DOHH2 (cell line): ENCODE data around the gene SLC1A3.

Experiments used
- H3F3A ChIP-seq: fragments of 200-600 bp; sonication (generic), shearing (Covaris generic); 2 replicates; pipeline ENCODE4 v1.6.0; 2016; ENCODE audit warnings: antibody characterized with exemption, mild to moderate bottlenecking; ENCODE audit not compliant: control insufficient read depth, insufficient read depth
- H3K27ac ChIP-seq: fragments of 200-600 bp; sonication (generic); 2 replicates; pipeline ENCODE4 v1.5.1; 2014; ENCODE audit warnings: low read depth, mild to moderate bottlenecking, low read length, moderate library complexity
- H3K27me3 ChIP-seq: fragments of 200-600 bp; sonication (generic); 2 replicates; pipeline ENCODE4 v1.6.1; 2014; ENCODE audit warnings: mild to moderate bottlenecking, low read length, mixed read lengths; ENCODE audit not compliant: control insufficient read depth
- H3K36me3 ChIP-seq: fragments of 200-600 bp; sonication (generic); 2 replicates; pipeline ENCODE4 v1.6.1; 2014; ENCODE audit warnings: mild to moderate bottlenecking, low read length, moderate library complexity, mixed read lengths; ENCODE audit not compliant: control insufficient read depth
- H3K4me1 ChIP-seq: fragments of 200-600 bp; sonication (generic); 2 replicates; pipeline ENCODE4 v1.6.1; 2014; ENCODE audit warnings: mild to moderate bottlenecking, low read length, mixed read lengths; ENCODE audit not compliant: control insufficient read depth
- H3K4me2 ChIP-seq: fragments of 200-600 bp; sonication (generic); 2 replicates; pipeline ENCODE4 v1.6.0; 2014; ENCODE audit warnings: mild to moderate bottlenecking, low read length, moderate library complexity
- H3K4me3 ChIP-seq: fragments of 200-600 bp; sonication (generic); 2 replicates; pipeline ENCODE4 v1.5.1; 2014; ENCODE audit warnings: mild to moderate bottlenecking, low read length, mixed read lengths
- H3K79me2 ChIP-seq: fragments of 200-600 bp; sonication (generic); 2 replicates; pipeline ENCODE4 v1.6.1; 2014; ENCODE audit warnings: mild to moderate bottlenecking, low read length, mixed read lengths; ENCODE audit not compliant: control insufficient read depth
- H3K9me2 ChIP-seq: fragments of 200-600 bp; sonication (generic); replicated peaks from 2 replicates; pipeline ENCODE4 v1.6.1; 2014; ENCODE audit warnings: mild to moderate bottlenecking, low read length, mixed read lengths; ENCODE audit not compliant: control insufficient read depth
- H3K9me3 ChIP-seq: fragments of 200-600 bp; sonication (generic); 2 replicates; pipeline ENCODE4 v1.6.1; 2014; ENCODE audit warnings: antibody characterized with exemption, low read length, mixed read lengths; ENCODE audit not compliant: control insufficient read depth, insufficient read depth
- H4K20me1 ChIP-seq: fragments of 200-600 bp; sonication (generic); 2 replicates; pipeline ENCODE4 v1.6.0; 2014; ENCODE audit warnings: low read depth, mild to moderate bottlenecking, antibody characterized with exemption, low read length, moderate library complexity; ENCODE audit not compliant: control insufficient read depth, insufficient read depth
- CTCF ChIP-seq: fragments of 200-600 bp; sonication (generic); IDR thresholded peaks from one replicate; pipeline ENCODE4 v1.5.1; 2014; ENCODE audit warnings: antibody characterized with exemption, mild to moderate bottlenecking, low read depth, low read length; ENCODE audit not compliant: poor library complexity, severe bottlenecking
- EZH2phosphoT487 ChIP-seq: fragments of 200-600 bp; sonication (generic); IDR thresholded peaks from 2 replicates; pipeline ENCODE4 v1.6.1; 2017; ENCODE audit warnings: borderline replicate concordance, mild to moderate bottlenecking, antibody characterized with exemption, low read length, moderate library complexity, mixed read lengths

SLC1A3 gene

GRCh38 chr5:36721664-36722235 lies 115.3 kb downstream of the SLC1A3 start:
- TF ChIP-seq EZH2phosphoT487 (no peak), CTCF (no peak)
- H4K20me1 ChIP-seq, result no peaks in the 10 kb centered on the region

GRCh38 chr5:36722900-36723299 lies 116.5 kb downstream of the SLC1A3 start:
- peaks cover 56% of the 10 kb centered on the region for H3K4me1 ChIP-seq
- H3K4me2 ChIP-seq, result peak overlapping the region; percentile 70
- no peak overlapping the region for H3K4me3 ChIP-seq

More at GRCh38 chr5:36721664-36722235, 115.3 kb downstream of the SLC1A3 start:
- H3K9me2 ChIP-seq, result no peaks in the 10 kb centered on the region
- H3F3A ChIP-seq, result 0 out of 2 replicates have a peak, but pooled peaks cover 2% of the 10 kb centered on the region
- H3K79me2 ChIP-seq, result peaks cover 14% of the 10 kb centered on the region
- peak overlapping the region; percentile 70 for H3K4me2 ChIP-seq
- no peak overlapping the region for H3K27ac ChIP-seq
- peaks cover 56% of the 10 kb centered on the region for H3K4me1 ChIP-seq
- H3K9me3 ChIP-seq, result no peaks in the 10 kb centered on the region
- peaks cover 5% of the 10 kb centered on the region; the same call in 1 of the 2 replicates for H3K36me3 ChIP-seq
- H3K27me3 ChIP-seq, result no peaks in the 10 kb centered on the region
- H3K4me3 ChIP-seq, result peak overlapping the region; percentile 8

GRCh38 chr5:36723912-36724311 lies 117.5 kb downstream of the SLC1A3 start:
- Histone ChIP-seq H3K4me1 (peaks cover 56% of the 10 kb centered on the region), H3K4me2 (peak overlapping the region; percentile 70), H3K79me2 (peaks cover 14% of the 10 kb centered on the region), H3K27me3 (no peaks in the 10 kb centered on the region), H3K9me3 (no peaks in the 10 kb centered on the region), H3F3A (peaks cover 5% of the 10 kb centered on the region; the same call in 1 of the 2 replicates), H3K27ac (peak overlapping the region; percentile 72), H4K20me1 (no peaks in the 10 kb centered on the region), H3K9me2 (no peaks in the 10 kb centered on the region), H3K36me3 (peaks cover 5% of the 10 kb centered on the region; the same call in 1 of the 2 replicates), H3K4me3 (peak overlapping the region; percentile 73)
- no peak for TF ChIP-seq CTCF
- no peak for TF ChIP-seq EZH2phosphoT487

More at GRCh38 chr5:36722900-36723299, 116.5 kb downstream of the SLC1A3 start:
- H3K36me3 ChIP-seq, result peaks cover 5% of the 10 kb centered on the region; the same call in 1 of the 2 replicates
- H3K27me3 ChIP-seq, result no peaks in the 10 kb centered on the region
- TF ChIP-seq EZH2phosphoT487 (no peak), CTCF (no peak)
- no peak overlapping the region for H3K27ac ChIP-seq
- 0 out of 2 replicates have a peak, but pooled peaks cover 2% of the 10 kb centered on the region for H3F3A ChIP-seq
- H3K79me2 ChIP-seq, result peaks cover 14% of the 10 kb centered on the region
- H3K9me3 ChIP-seq, result no peaks in the 10 kb centered on the region
- H3K9me2 ChIP-seq, result no peaks in the 10 kb centered on the region
- no peaks in the 10 kb centered on the region for H4K20me1 ChIP-seq
